GM21528 (cell line): Measurements from ENCODE around the gene CCSER1.
"Not testable (repeated sequence)": the region's sequence is repeated elsewhere in the genome, so short reads cannot be mapped to it uniquely, and the experiment has no call there.

Experiments used
- ATAC-seq: cut with Tn5 transposase; IDR thresholded peaks from one replicate; pipeline ENCODE4 v1.9.1; 2021; ENCODE audit warnings: mild to moderate bottlenecking, moderate library complexity; ENCODE audit not compliant: unreplicated experiment, low FRiP score

The CCSER1 gene

GRCh38 chr4:91092398-91092980 is 965.3 kb downstream of the CCSER1 start:
- no peak for ATAC-seq

DNA sequence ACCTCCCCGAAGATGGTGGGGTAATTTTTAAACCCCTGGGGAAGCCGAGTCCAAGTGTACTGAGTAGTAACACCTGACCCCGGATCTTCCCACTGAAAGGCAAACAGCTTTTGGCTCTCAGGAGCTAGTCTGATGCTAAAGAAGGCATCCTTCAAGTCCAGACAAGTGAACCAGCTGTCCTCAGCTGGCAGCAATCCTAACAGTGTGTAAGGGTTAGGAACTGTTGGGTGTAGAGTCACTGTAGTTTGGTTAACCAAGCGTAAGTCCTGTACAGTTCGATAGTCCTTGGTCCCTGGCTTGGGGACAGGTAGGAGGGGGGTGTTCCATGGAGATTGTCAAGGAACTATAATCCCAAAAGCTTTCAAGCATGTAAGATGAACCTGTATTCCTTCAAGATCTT is 967.0 kb downstream of the CCSER1 start:
- not testable (repeated sequence) for ATAC-seq

DNA sequence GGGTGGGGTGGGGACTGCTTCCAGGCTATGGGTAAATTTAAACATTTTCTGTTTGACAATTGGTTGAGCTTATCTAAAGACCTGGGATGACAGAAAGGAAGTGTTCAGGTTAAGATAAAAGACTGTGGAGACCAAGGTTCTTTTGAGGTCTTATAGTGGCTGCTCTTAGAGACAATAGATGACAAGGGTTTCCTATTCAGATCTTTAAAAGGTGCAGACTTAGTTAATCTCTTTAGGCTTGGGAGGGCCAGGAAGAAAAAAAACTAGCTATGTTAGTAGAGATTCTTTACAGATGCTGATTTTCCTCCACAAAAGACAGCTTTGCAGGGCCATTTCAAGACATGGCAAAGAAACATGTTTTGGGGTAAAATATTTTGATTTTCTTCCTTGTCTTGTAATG is 972.5 kb downstream of the CCSER1 start:
- no peak for ATAC-seq

GRCh38 chr4:91108751-91109150 is 981.6 kb downstream of the CCSER1 start:
- no peak for ATAC-seq

DNA sequence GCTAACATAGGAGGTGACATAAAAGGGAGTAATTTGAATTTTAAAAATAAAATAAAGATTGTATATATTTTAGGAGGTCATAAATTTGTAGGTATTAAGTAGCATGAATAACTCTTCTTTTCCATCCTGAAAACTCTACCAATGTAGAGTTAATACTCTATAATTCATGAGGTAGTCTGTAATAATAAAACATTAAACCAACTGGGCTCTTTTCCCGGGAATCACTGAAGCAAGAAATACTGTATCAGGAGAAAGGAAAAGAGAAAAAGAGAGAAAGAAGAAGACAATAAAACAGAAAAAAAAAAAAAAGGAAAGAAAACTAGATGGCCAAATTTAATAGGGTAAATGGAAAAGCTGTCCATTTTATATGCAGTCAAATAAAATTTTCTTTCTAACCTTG is 984.4 kb downstream of the CCSER1 start:
- ATAC-seq: no peak

GRCh38 chr4:91113130-91113706 is 986.0 kb downstream of the CCSER1 start:
- ATAC-seq: no peak

- ATAC-seq: no peak
These were observed 987.2 kb downstream of the CCSER1 start for GRCh38 chr4:91114386-91114785.

DNA sequence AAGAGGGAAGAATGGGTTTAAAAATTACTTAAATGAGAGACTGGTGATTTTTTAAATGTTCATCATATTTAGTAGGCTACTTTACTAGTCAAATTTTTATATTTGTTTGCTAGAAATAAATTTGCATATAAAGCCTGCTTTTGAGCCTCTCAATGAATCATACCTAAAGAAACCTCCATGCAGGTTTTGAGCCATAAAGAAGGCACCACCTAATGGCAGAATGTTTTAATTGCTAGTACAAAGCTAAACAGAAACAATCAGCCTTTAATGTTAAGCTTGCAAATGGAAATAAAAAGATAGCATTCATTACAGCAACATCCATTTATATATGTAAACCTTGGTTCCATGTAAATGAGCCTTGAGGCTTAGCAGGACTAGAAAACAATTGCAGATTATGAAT is 989.7 kb downstream of the CCSER1 start:
- ATAC-seq: no peak

DNA sequence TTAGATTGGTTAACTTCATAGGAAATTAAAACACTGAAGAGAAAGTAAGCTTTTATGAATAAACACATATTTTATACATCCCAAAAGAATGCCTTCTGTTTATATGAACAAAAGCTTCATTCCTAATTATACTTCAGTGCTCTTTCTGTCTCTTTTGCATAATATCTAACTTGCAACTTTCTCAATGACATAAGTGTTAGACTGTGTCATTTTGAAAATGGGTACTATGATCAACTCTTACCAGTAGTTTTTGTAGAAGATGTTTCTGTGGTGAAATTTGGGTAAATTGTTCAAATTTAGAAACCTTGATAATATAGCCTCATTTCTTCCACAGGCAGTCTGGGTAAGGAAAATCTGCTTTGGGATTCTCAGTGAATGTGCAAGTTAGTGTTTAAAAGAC is 991.4 kb downstream of the CCSER1 start:
- ATAC-seq: peak; percentile 78

- ATAC-seq: no peak
These were observed 996.5 kb downstream of the CCSER1 start for GRCh38 chr4:91123742-91124141.

DNA sequence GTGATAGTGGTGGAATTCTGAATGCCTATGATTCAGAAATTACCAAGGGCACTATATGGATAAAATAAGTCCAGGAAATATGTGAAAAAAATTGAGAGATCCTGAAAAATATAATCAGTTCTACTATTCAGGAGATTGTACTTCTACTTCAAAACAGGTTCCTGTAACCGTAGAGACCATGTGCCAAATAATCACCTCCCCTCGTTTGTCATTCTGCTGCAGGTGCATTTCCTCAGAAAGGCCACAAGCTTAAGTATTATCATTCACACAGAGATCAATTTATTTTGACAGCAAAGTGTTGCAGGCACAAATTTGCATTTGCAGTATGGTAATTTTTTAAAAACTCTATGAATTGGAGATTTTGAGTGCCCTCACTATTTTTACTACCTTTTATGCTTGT is 1000.0 kb downstream of the CCSER1 start:
- ATAC-seq: no peak

DNA sequence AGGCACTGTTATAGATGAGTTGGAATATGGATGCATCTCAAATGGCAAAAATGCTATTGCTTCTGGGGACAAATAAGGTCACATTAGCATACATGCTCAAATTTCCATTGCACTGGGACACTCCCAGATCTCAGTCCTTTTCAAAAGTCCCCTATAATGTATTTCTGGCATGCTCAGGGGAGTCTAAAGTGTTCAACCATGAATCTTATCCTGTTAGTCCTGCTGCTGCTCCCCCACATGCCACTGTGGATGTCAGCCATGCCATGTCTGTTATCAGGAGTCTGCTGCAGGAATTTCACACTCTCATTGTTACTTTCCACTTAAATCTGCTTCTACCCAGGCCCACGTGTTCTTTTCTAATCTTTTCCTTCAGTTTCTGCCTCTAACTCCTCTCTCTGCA is 1000.6 kb downstream of the CCSER1 start:
- no peak for ATAC-seq

GRCh38 chr4:91128519-91128918 is 1001.3 kb downstream of the CCSER1 start:
- ATAC-seq: no peak

DNA sequence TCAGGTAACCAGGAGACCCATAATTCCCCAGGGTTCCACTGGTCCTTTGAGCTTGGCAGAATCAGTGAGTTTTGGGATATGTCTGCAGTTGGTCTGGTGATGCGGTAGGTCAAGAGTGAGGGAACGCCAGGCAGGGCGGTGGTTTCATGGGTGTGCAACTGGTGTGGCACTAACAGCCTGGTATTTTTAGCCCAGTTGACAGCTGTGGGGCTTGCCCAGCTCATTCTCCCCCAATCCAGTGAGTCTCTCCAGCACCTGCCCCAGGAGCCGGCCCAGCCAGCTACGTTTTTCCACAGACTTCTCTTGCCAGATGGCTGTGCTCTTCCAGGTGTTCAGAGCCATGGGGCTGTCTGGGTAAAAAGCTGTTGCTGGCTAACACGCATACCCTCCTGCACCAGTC is 1019.9 kb downstream of the CCSER1 start:
- no peak for ATAC-seq

DNA sequence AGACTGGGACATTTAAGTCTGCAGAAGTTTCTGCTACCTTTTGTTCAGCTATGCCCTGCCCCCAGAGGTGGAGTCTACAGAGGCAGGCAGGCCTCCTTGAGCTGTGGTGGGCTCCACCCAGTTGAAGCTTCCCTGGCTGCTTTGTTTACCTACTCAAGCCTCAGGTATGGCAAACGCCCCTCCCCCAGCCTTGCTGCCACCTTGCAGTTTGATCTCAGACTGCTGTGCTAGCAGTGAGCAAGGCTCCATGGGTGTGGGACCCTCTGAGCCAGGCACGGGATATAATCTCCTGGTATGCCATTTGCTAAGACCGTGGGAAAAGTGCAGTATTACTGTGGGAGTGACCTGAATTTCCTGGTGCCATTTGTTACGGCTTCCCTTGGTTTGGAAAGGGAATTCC is 1026.8 kb downstream of the CCSER1 start:
- ATAC-seq: not testable (repeated sequence)

- ATAC-seq: not testable (repeated sequence)
These were observed 1040.9 kb downstream of the CCSER1 start for GRCh38 chr4:91167864-91168653.

DNA sequence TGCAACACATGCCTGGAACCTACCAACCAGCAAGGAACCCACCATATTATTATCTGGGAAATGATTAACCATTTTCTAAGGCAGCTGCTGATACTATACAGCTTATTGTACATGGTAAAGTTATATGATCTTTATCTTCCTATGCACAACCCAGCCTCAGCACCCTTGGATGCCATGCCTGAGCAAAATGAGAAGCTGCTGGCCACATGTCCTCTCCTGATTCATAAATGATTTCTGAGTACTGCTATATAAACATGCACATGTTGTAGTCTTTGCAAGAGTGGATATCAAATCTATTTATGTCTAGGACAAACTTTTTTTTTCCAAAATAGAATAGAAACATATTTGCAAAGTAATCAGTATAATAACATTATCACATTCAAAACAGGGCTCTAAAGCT is 1043.6 kb downstream of the CCSER1 start:
- no peak for ATAC-seq

DNA sequence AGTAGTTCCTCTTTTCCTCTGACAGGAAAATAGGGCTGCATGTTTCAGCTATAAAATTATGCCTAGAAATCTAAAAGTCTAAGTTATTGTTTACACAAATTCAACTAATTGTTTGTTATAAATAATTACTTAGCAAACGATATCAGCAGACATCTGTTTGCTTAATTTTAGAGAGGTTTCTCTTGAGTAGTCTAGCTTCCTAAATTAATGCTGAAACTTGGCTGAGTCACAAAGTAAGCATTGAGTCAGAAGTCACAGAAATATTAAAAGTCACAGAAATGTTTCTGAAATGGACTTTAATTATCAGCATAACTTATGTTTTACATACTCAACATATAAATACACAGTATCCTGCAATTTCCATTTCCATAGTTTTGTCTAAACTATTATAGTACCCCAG is 1044.0 kb downstream of the CCSER1 start:
- ATAC-seq: no peak

DNA sequence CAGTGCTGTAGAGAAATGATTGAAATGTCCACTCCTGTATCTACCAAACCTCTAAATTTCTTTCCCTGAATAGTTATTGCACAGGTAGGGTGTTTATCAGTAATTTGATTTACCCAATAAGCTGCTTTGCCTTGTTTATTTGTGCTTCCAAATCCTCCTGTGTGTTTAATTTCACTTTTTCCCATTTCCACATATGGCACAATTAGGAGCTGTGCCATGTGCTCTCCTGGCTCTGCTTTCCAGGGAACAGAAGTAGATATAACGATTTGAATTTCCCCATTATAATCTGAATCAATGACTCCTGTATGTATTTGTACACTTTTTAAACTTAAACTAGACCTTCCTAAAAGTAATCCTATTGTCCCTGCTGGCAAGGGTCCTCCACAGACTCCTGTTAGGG is 1057.9 kb downstream of the CCSER1 start:
- ATAC-seq: not testable (repeated sequence)

GRCh38 chr4:91198951-91199350 is 1071.8 kb downstream of the CCSER1 start:
- no peak for ATAC-seq

- ATAC-seq: no peak
These were observed 1080.3 kb downstream of the CCSER1 start for GRCh38 chr4:91207535-91207934.

DNA sequence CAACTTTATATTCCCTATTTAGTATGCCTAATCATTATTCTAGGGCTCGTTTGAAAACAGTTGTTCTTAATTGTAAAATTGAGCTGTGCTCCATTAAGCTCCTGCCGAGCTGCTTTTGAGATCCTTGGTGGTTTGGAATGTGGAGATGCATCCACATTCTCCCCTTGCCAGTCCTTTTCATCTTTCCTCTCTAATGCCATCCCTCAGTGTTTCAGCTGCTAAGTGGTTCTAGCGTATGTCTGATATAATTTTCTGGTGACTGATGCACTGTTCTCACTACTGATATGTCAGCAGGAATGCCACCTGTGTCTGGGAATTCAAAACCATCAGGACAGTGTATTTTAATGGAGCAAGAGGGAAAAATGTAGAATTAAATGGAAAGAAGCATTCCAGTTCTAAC is 1085.0 kb downstream of the CCSER1 start:
- ATAC-seq: no peak
